GM19240 (cell line): ENCODE data around the gene KRT6C.
"Not testable (repeated sequence)": the region's sequence is repeated elsewhere in the genome, so short reads cannot be mapped to it uniquely, and the experiment has no call there.

Experiments used
- DNase-seq: peaks from one replicate; pipeline ENCODE4 v3.0.0; 2011; ENCODE audit warnings: low spot score; ENCODE audit not compliant: insufficient read length

KRT6C gene

GRCh38 chr12:52473768-52474167, at the start of gene KRT6C:
TSS of gene KRT6C (minus strand) at chr12:52473805. CDS start at chr12:52473737, 68 bp downstream.
- no peak for DNase-seq

- no peak for DNase-seq
These were observed 48.9 kb upstream of the KRT6C start for GRCh38 chr12:52522346-52523011.

GRCh38 chr12:52521568-52522266, 48.1 kb upstream of the KRT6C start:
- DNase-seq: no peak

- no peak for DNase-seq
These were observed 47.6 kb upstream of the KRT6C start for GRCh38 chr12:52521175-52521567.

- DNase-seq: no peak
These were observed 46.4 kb upstream of the KRT6C start, which contains the start of gene KRT5 for GRCh38 chr12:52519826-52520662. TSS of gene KRT5 (minus strand) at chr12:52520394. CDS start at chr12:52520296, 98 bp downstream.

- no peak for DNase-seq
These were observed 45.7 kb upstream of the KRT6C start for GRCh38 chr12:52519387-52519703.

GRCh38 chr12:52518574-52519386, 45.2 kb upstream of the KRT6C start:
- no peak for DNase-seq

GRCh38 chr12:52517888-52518287, 44.3 kb upstream of the KRT6C start:
- no peak for DNase-seq

GRCh38 chr12:52517005-52517835, 43.6 kb upstream of the KRT6C start:
- no peak for DNase-seq

GRCh38 chr12:52515927-52516831, 42.6 kb upstream of the KRT6C start:
- DNase-seq: no peak

GRCh38 chr12:52515319-52515646, 41.7 kb upstream of the KRT6C start:
- no peak for DNase-seq

GRCh38 chr12:52514471-52515318, 41.1 kb upstream of the KRT6C start:
- no peak for DNase-seq

- no peak for DNase-seq
These were observed 40.1 kb upstream of the KRT6C start for GRCh38 chr12:52513736-52514135.

- DNase-seq: no peak
These were observed 34.6 kb upstream of the KRT6C start for GRCh38 chr12:52508211-52508610.

- no peak for DNase-seq
These were observed 33.5 kb upstream of the KRT6C start for GRCh38 chr12:52506858-52507715.

GRCh38 chr12:52502877-52503276, 29.3 kb upstream of the KRT6C start:
- no peak for DNase-seq

- no peak for DNase-seq
These were observed 27.9 kb upstream of the KRT6C start for GRCh38 chr12:52501490-52501889.

GRCh38 chr12:52500574-52500973, 27.0 kb upstream of the KRT6C start:
- DNase-seq: not testable (repeated sequence)
